ENCODE measurements around the gene ATP8A2.
"Not testable (repeated sequence)": the region's sequence is repeated elsewhere in the genome, so short reads cannot be mapped to it uniquely, and the experiment has no call there.

ATP8A2 gene

DNA sequence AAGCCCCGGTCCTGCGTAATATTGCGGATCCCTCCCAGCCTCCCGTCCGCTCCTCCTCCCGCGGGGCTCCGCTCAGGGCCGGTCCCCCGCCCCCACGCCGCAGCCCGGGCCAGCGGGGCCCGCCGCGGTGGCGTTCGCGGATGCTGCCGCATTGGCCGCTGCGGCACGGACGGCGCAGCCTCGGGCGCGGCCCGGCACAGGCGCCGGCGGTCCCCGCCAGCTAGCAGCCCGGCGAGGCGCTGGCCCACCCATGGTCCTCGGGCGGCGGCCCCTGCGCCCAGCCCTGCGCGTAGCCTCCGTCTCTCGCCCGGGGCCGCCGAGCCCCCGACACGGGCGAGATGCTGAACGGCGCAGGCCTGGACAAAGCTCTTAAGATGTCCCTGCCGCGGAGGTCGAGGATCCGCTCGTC, at the start of gene ATP8A2:
ATP8A2 (plus strand) TSS at position 100 of the 409 bp plus-strand sequence; CDS start at position 339, 239 bp downstream.
- TF ChIP-seq ZNF274 (IDR thresholded peaks at IDR 0.05; ENCODE audit: low read depth, low read length), result no peak
- peak within 1 kb of the TSS; percentile 40; the same call in 1 of the 2 replicates for H3K4me3 ChIP-seq (ENCODE audit: low read length)

DNA sequence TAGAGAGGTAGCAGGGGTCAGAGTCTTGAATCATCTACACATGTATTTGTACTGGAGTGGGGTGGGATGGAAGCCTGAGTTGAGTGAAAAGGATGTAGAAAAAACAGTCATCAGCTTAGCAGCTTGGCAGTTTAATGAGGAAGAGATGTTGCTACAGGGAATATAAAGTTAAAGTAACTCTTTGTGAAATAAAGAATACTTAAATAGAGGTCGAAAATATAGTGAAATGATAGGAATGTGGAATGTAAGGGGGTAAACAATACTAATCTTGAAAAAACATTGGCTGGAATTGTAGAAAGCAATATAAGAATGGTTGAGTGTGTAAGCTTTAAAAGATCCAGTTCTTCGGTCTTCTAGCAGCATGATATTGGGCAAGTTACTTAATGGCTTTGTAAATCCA, 47.7 kb upstream of the ATP8A2 start:
- H3K4me3 ChIP-seq (ENCODE audit: low read length), result no peak overlapping the region
- TF ChIP-seq ZNF274 (IDR thresholded peaks at IDR 0.05; ENCODE audit: low read depth, low read length), result no peak

DNA sequence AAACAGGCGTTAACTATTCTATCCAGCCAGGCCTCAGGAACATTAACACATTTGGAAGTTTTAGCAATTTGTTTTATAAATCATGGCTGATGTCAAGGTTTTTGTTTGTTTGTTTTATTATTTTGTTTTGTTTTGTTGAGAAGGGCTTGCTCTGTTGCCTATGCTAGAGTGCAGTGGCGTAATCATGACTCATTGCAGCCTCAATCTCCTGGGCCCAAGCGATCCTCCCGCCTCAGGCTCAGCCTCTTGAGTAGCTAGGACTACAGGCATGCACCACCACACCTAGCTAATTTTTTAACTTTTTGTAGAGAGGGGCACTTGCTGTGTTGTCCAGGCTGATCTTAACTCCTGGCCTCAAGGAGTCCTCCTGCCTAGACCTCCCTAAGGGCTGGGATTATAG, 42.1 kb upstream of the ATP8A2 start:
- TF ChIP-seq ZNF274 (IDR thresholded peaks at IDR 0.05; ENCODE audit: low read depth, low read length), result no peak
- no peak overlapping the region for H3K4me3 ChIP-seq (ENCODE audit: low read length)

DNA sequence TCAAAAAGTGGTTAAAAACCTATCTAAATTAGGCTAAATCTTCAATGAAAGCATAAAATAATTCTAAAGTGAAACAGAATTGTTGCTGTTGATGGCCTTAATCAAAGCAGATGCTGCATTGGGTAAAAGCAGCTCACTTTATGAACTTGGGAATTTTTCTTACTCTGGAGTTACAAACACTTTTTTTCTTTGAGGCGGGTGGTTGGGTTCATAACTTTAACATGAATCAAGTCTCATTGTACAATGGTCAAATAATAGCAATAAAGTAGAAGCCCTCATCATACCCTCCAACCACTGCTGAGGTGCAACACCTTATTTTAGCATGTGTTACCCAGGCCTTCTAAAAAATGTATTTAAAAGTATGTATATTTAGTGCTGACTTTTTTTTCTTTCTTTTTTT, 41.2 kb upstream of the ATP8A2 start:
- no peak for TF ChIP-seq ZNF274 (IDR thresholded peaks at IDR 0.05; ENCODE audit: low read depth, low read length)
- no peak overlapping the region for H3K4me3 ChIP-seq (ENCODE audit: low read length)

GRCh38 chr13:25335856-25336255, 35.9 kb upstream of the ATP8A2 start:
- TF ChIP-seq ZNF274 (IDR thresholded peaks at IDR 0.05; ENCODE audit: low read depth, low read length), result no peak
- no peak overlapping the region for H3K4me3 ChIP-seq (ENCODE audit: low read length)

GRCh38 chr13:25345576-25345975, 26.2 kb upstream of the ATP8A2 start:
- no peak for TF ChIP-seq ZNF274 (IDR thresholded peaks at IDR 0.05; ENCODE audit: low read depth, low read length)
- no peak overlapping the region for H3K4me3 ChIP-seq (ENCODE audit: low read length)

DNA sequence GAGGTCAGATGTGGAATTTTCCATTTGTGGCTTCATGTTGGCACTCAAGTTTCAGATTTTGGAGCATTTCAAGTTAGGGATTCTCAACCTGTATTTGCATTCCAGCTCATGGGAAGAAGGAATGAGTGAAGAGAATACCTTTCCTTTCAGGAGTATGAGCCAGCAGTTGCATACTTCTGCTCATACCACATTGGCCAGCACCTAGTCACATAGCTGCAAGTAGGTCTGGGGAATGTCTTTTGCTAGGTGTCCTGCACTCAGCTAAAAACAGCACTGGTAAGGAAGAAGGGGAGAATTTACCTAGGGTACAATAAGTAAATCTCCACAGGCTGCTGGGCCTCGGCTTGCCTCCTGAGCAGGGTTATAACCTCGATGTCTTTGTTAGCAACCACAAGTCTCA, 24.6 kb upstream of the ATP8A2 start:
- no peak for TF ChIP-seq ZNF274 (IDR thresholded peaks at IDR 0.05; ENCODE audit: low read depth, low read length)
- H3K4me3 ChIP-seq (ENCODE audit: low read length), result no peak overlapping the region

DNA sequence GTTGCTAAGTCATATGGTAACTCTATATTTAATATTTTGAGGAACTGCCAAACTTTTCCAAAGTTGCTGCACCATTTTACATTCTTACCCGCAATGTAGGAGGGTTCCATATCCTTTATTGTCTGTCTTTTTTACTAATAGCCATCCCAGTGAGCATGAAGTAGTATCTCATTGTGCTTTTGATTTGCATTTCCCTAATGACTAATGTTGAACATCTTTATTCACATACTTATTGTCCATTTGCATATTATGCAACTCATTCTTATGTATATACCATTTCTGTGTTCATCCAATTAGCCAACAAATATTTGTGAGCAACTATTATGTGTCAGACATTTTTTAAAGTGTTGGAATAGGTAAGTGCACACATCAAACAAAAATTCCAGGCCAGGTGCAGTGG, 20.4 kb upstream of the ATP8A2 start:
- H3K4me3 ChIP-seq (ENCODE audit: low read length), result no peak overlapping the region
- TF ChIP-seq ZNF274 (IDR thresholded peaks at IDR 0.05; ENCODE audit: low read depth, low read length), result no peak

DNA sequence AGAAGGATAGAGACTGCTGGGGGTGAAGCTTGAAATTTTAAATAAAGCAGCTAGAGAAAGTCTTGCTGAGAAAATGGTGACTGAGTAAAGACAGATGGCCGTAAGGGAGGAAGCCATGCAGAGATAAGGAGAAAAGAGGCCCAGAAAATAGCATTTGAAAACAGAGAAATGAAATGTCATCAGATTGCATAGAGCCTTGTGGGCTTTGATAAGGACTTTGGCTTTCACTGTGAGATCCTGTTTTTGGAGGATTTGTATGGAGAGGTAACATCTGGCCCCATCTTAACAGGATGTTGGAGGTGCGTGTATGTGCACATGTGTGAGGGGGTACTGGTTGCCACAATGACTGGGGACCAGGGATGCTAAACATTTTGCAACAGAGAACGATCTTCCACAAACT, 19.5 kb upstream of the ATP8A2 start:
- H3K4me3 ChIP-seq (ENCODE audit: low read length), result no peak overlapping the region
- no peak for TF ChIP-seq ZNF274 (IDR thresholded peaks at IDR 0.05; ENCODE audit: low read depth, low read length)

DNA sequence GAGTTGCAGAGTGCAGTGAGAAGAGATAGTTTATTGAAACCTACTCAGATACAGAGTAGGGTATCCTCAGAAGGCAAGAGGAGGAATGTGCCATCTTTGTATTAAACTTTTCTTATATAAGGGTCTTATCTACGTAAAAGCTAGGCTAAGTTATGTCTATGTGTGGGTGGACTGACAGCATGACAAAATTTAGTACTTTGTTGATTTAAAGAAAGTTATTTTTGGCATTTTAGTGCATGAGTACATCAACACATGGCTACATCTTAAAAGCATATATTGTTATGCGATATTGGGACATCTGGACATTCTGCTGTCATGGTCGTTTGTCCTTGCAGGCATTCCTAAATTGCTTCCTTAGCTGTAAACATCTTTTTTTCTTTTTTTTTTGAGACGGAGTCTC, 19.0 kb upstream of the ATP8A2 start:
- TF ChIP-seq ZNF274 (IDR thresholded peaks at IDR 0.05; ENCODE audit: low read depth, low read length), result no peak
- H3K4me3 ChIP-seq (ENCODE audit: low read length), result no peak overlapping the region

DNA sequence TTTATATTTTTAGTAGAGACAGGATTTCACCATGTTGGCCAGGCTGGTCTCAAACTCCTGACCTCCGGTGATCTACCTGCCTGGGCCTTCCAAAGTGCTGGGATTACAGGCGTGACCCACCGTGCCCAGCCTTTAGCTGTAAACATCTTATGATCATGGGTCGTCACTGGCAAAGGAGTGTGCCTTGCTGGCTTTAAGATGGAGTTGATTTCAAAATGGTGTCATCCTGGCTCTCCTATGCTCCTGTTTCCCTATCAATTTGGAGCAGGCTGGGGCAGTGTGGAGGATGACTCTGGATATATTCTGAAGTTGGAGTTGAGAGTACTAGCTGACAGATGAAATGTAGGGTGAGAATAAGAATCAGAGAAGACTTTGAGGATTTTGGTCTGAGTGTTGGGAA, 18.4 kb upstream of the ATP8A2 start:
- no peak overlapping the region for H3K4me3 ChIP-seq (ENCODE audit: low read length)
- no peak for TF ChIP-seq ZNF274 (IDR thresholded peaks at IDR 0.05; ENCODE audit: low read depth, low read length)

GRCh38 chr13:25354377-25354776, 17.4 kb upstream of the ATP8A2 start:
- H3K4me3 ChIP-seq (ENCODE audit: low read length), result no peak overlapping the region
- no peak for TF ChIP-seq ZNF274 (IDR thresholded peaks at IDR 0.05; ENCODE audit: low read depth, low read length)

DNA sequence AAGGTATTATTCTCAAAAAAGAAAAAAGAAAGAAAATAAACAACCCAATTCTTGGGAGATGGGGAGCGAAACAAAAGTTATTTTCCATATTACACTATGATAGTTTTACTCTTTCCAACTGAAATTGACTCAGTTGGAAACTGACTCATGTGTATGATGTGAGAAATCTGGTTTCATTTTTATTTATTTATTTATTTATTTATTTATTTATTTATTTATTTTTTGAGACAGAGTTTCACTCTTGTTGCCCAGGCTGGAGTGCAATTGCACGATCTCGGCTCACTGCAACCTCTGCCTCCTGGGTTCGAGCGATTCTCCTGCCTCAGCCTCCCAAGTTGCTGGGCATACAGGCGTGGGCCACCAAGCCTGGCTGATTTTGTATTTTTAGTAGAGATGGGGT, 11.3 kb upstream of the ATP8A2 start:
- not testable (repeated sequence) for H3K4me3 ChIP-seq (ENCODE audit: low read length)

DNA sequence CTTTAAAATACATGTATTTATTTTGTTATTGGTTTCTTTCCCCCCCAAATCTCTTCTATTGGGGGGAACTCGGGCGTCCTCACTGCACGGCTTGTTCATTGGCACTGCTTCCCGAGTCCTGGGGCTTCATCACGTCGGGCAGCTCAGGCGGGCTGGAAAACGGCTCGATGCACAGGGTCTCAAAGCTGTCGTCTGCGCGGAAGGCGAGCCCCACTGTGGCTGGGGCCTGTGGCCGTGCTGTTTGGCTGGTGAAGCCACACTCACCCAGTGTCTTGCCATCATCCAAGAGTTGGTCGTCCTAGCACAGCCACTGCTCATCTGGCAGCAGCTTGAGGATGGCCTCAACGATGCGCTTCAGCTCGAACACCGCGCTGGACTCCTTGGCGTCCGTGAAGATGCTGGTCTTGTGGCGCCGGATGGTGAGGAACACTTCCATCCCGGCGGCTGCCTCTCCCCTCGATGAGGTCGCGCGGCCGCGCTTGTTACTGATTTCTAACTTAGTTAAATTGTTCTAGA, 6.0 kb upstream of the ATP8A2 start:
- TF ChIP-seq ZNF274 (IDR thresholded peaks at IDR 0.05; ENCODE audit: low read depth, low read length), result no peak
- no peak overlapping the region for H3K4me3 ChIP-seq (ENCODE audit: low read length)

DNA sequence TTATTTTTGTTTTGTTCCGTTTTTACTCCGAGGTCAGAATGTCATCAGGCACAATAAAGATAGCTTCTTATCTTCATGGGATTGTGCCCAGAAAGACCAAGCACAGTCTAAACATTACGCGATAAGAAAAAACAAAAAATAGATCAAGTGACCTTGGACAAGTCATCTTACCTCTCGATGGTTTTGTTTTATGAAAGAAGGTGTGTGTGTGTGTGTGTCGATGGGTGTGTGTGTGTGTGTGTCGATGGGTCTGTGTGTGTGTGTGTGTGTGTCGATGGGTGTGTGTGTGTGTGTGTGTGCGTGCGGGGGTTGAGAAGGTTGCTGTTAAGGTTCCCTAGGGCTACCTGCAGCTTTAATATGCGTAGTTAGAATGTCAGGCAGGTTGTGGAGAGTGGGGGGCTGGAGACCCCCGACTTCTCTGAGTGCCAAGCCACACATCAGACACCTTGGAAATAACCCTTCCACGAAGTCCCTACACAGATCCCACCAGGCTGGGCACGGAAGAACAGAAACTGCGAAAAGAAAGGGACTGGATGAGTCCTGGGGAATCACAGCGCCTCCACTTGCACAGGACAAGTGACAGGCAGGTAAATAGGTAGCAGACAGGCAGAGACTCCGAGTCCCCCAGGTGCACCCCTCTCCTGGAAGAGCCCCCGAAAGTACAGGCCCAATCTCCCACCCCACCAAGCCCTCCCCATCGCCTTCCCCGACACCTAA, 458 bp upstream of the ATP8A2 start:
- no peak for TF ChIP-seq ZNF274 (IDR thresholded peaks at IDR 0.05; ENCODE audit: low read depth, low read length)
- H3K4me3 ChIP-seq (ENCODE audit: low read length), result peak overlapping the region; percentile 40; the same call in 1 of the 2 replicates

Data from GM08714 (cell line).